ENCODE data around the gene TGFBR3. TPM values are rescaled to one million over a fixed set of nuclear protein-coding genes. Genes with fewer than 3 reads are reported as not detected.

The TGFBR3 gene
- total RNA-seq, 1 experiment from 2014 or later, result 3.1 TPM

- H3K27me3 ChIP-seq (replicated peaks; ENCODE audit: insufficient read depth, low read depth, low read length, poor library complexity), result no peaks in the 10 kb centered on the region
- H3K4me3 ChIP-seq (ENCODE audit: low read depth, low read length, poor library complexity, severe bottlenecking), result no peak overlapping the region
- TF ChIP-seq, protein P1, sequence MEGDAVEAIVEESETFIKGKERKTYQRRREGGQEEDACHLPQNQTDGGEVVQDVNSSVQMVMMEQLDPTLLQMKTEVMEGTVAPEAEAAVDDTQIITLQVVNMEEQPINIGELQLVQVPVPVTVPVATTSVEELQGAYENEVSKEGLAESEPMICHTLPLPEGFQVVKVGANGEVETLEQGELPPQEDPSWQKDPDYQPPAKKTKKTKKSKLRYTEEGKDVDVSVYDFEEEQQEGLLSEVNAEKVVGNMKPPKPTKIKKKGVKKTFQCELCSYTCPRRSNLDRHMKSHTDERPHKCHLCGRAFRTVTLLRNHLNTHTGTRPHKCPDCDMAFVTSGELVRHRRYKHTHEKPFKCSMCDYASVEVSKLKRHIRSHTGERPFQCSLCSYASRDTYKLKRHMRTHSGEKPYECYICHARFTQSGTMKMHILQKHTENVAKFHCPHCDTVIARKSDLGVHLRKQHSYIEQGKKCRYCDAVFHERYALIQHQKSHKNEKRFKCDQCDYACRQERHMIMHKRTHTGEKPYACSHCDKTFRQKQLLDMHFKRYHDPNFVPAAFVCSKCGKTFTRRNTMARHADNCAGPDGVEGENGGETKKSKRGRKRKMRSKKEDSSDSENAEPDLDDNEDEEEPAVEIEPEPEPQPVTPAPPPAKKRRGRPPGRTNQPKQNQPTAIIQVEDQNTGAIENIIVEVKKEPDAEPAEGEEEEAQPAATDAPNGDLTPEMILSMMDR (conservative IDR thresholded peaks at IDR 0.05; ENCODE audit: low read depth, low read length), result no peak
- TF ChIP-seq EZH2 (IDR thresholded peaks at IDR 0.05; ENCODE audit: borderline replicate concordance, low read depth, low read length, poor library complexity, severe bottlenecking), result no peak
- BruUV-seq (replicated peaks), result no TSS peak
- ChIA-PET POLR2A (ENCODE audit: low non-redundant PET) (no interaction called here), CTCF (no interaction called here)
- intact Hi-C loops (cut with micrococcal nuclease; ENCODE audit: unreplicated experiment), result no loop called here
- H3K27ac ChIP-seq (ENCODE audit: low read depth, low read length, poor library complexity, severe bottlenecking), result no peak overlapping the region
- H3K36me3 ChIP-seq (ENCODE audit: insufficient read depth, low read length, poor library complexity, severe bottlenecking), result no peaks in the 10 kb centered on the region
- no peaks in the 10 kb centered on the region for H3K9me3 ChIP-seq (ENCODE audit: low read depth, low read length, poor library complexity, severe bottlenecking)
- DNase-seq (ENCODE audit: low spot score), result no peak
- H3K4me1 ChIP-seq (ENCODE audit: insufficient read depth, low read length, poor library complexity, severe bottlenecking), result no peaks in the 10 kb centered on the region
These were observed 151.2 kb downstream of the TGFBR3 start for GRCh38 chr1:91734761-91735160.

DNA sequence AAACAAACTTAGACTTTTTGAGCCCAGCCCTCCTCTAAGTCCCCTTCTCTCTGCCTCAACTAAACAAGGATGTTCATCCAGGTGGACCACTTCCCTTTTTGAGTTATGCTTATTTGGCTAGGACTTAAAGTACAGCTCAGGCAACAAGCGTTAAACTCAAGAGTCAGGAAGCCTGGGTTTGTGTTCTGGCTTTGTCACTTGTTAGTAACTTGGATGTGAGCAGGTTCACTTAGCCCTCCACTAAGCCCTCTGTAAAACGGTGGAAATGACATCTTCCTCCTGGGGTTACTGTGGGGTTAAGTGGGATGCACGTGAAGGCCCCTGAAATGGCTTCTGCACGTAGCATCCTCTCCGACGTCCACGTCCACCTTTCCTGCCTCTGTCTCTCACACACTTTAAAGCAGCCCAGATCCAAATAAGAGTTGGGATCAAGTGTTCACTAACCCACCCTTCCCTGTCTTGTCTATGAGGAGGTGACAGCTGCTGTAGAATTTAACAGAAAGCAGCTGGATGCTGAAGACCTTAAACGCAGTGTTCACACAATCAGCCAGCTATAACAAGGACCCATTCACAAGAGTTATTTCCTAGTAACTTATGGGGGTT, 152.7 kb downstream of the TGFBR3 start:
- no peaks in the 10 kb centered on the region for H3K4me1 ChIP-seq (ENCODE audit: insufficient read depth, low read length, poor library complexity, severe bottlenecking)

DNA sequence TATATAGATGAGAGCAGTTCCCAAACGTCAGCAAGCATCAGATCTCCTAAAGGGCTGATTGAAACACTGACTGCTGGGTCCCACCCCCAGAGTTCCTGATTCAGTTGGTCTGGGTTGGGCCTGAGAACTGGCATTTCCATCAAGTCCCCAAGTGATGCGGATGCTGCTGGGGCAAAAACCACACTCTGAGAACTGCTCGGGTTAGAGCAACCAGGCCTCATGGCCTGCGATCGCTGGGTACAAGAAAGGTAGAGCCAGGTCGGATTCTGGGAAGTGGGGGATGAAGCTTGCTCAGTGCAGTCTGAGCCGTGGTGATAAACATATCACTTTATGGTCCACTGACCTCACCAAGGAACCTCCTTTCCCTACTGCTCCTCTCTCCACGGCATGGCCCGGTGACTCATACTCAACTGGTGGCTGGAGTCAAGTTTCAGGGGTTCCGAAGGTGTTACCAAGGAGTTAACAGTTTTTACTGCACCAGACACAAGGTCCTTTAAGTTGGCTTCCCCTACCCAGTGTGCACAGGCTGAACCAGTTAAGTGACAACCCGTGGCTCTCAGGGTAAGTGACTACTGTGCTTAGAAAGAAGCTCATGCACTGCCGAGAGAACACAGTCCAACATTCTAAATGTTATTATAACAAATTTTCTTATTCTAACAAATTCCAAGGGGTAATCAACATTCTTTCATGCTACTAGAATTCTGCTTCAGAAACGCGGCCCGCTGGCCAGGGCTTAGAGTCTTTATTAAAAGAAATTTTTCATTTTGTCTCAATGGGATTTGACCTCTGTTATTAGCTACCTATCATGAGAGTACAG, 153.5 kb downstream of the TGFBR3 start:
- ChIA-PET POLR2A (ENCODE audit: low non-redundant PET) (no interaction called here), CTCF (no interaction called here)
- intact Hi-C loops (cut with micrococcal nuclease; ENCODE audit: unreplicated experiment), result no loop called here
- H3K27ac ChIP-seq (ENCODE audit: low read depth, low read length, poor library complexity, severe bottlenecking), result no peak overlapping the region
- H3K4me1 ChIP-seq (ENCODE audit: insufficient read depth, low read length, poor library complexity, severe bottlenecking), result peaks cover 6% of the 10 kb centered on the region
- TF ChIP-seq EZH2 (IDR thresholded peaks at IDR 0.05; ENCODE audit: borderline replicate concordance, low read depth, low read length, poor library complexity, severe bottlenecking), result no peak
- TF ChIP-seq, protein P1 (conservative IDR thresholded peaks at IDR 0.05; ENCODE audit: low read depth, low read length), result no peak
- H3K27me3 ChIP-seq (replicated peaks; ENCODE audit: insufficient read depth, low read depth, low read length, poor library complexity), result no peaks in the 10 kb centered on the region
- H3K9me3 ChIP-seq (ENCODE audit: low read depth, low read length, poor library complexity, severe bottlenecking), result no peaks in the 10 kb centered on the region
- DNase-seq (ENCODE audit: low spot score), result peak; percentile 14
- H3K36me3 ChIP-seq (ENCODE audit: insufficient read depth, low read length, poor library complexity, severe bottlenecking), result no peaks in the 10 kb centered on the region
- H3K4me3 ChIP-seq (ENCODE audit: low read depth, low read length, poor library complexity, severe bottlenecking), result no peak overlapping the region
- BruUV-seq (replicated peaks), result no TSS peak

More for the DNA sequence above, 152.7 kb downstream of the TGFBR3 start:
- intact Hi-C loops (cut with micrococcal nuclease; ENCODE audit: unreplicated experiment), result no loop called here
- Histone ChIP-seq H3K4me3 (ENCODE audit: low read depth, low read length, poor library complexity, severe bottlenecking) (no peak overlapping the region), H3K9me3 (ENCODE audit: low read depth, low read length, poor library complexity, severe bottlenecking) (no peaks in the 10 kb centered on the region), H3K27me3 (replicated peaks; ENCODE audit: insufficient read depth, low read depth, low read length, poor library complexity) (no peaks in the 10 kb centered on the region), H3K27ac (ENCODE audit: low read depth, low read length, poor library complexity, severe bottlenecking) (no peak overlapping the region), H3K36me3 (ENCODE audit: insufficient read depth, low read length, poor library complexity, severe bottlenecking) (no peaks in the 10 kb centered on the region)
- TF ChIP-seq, protein P1 (conservative IDR thresholded peaks at IDR 0.05; ENCODE audit: low read depth, low read length), result no peak
- TF ChIP-seq EZH2 (IDR thresholded peaks at IDR 0.05; ENCODE audit: borderline replicate concordance, low read depth, low read length, poor library complexity, severe bottlenecking), result no peak
- no TSS peak for BruUV-seq (replicated peaks)
- CTCF ChIA-PET, result no interaction called here
- POLR2A ChIA-PET (ENCODE audit: low non-redundant PET), result no interaction called here
- DNase-seq (ENCODE audit: low spot score), result no peak

Measured in A673 (cell line).